Activated CD4-positive, alpha-beta memory T cell treated with anti-CD3 and anti-CD28 coated beads, Interleukin-2, amount 10 ng/mL, durations not matched to agents 7 days and 5 days (primary cell): Measurements from ENCODE around the gene GPC3. TPM values are rescaled to one million over a fixed set of nuclear protein-coding genes. Genes with fewer than 3 reads are reported as not detected.
"Not testable (repeated sequence)": the region's sequence is repeated elsewhere in the genome, so short reads cannot be mapped to it uniquely, and the experiment has no call there.

ENCODE experiments used
- CTCF ChIA-PET: fragments of 350-600 bp; sonication (Branson Sonifier 250); formaldehyde crosslinking; loops from one replicate; lab custom pipeline; 2021; ENCODE audit warnings: antibody characterized with exemption, inconsistent platforms; lab: Charles Lee
- POLR2A ChIA-PET: fragments of 350-600 bp; sonication (Branson Sonifier 250); formaldehyde crosslinking; loops from one replicate; lab custom pipeline; 2021; ENCODE audit warnings: antibody characterized with exemption; lab: Charles Lee
- DNase-seq: peaks from one replicate; pipeline ENCODE4 v3.0.0-alpha.2; 2020
- H3K27ac Mint-ChIP-seq: one replicate; pipeline ENCODE4 v1.8.0; 2021; ENCODE audit warnings: mild to moderate bottlenecking, mixed read lengths
- H3K27me3 Mint-ChIP-seq: one replicate; pipeline ENCODE4 v1.8.0; 2021; ENCODE audit warnings: mixed read lengths
- H3K36me3 Mint-ChIP-seq: one replicate; pipeline ENCODE4 v1.8.0; 2021; ENCODE audit warnings: low read depth, mixed read lengths
- H3K4me1 Mint-ChIP-seq: one replicate; pipeline ENCODE4 v1.8.0; 2021; ENCODE audit warnings: mixed read lengths
- H3K4me3 Mint-ChIP-seq: one replicate; pipeline ENCODE4 v1.8.0; 2021; ENCODE audit warnings: mild to moderate bottlenecking, mixed read lengths
- H3K9me3 Mint-ChIP-seq: one replicate; pipeline ENCODE4 v1.8.0; 2021; ENCODE audit warnings: mixed read lengths
- total RNA-seq, 2 experiments: library from RNA; stranded (reverse); gene quantifications; one replicate each; pipeline ENCODE4 v1.2.3, GENCODE V29; 2021

The GPC3 gene
- total RNA-seq, 2 experiments from 2014 or later, result 0.08 to 0.13 TPM

GRCh38 chrX:133526773-133527172 is 458.6 kb downstream of the GPC3 start:
- H3K36me3 Mint-ChIP-seq, POLR2A ChIA-PET, H3K4me3 Mint-ChIP-seq, DNase-seq, H3K4me1 Mint-ChIP-seq, H3K9me3 Mint-ChIP-seq, H3K27ac Mint-ChIP-seq, H3K27me3 Mint-ChIP-seq, CTCF ChIA-PET: not testable (repeated sequence)

GRCh38 chrX:133523526-133523925 is 461.9 kb downstream of the GPC3 start:
- POLR2A ChIA-PET, result no interaction called here
- Mint-ChIP-seq H3K27me3 (no peaks in the 10 kb centered on the region), H3K36me3 (no peaks in the 10 kb centered on the region), H3K9me3 (no peaks in the 10 kb centered on the region), H3K4me1 (no peaks in the 10 kb centered on the region), H3K4me3 (no peak overlapping the region), H3K27ac (no peak overlapping the region)
- no peak for DNase-seq
- CTCF ChIA-PET, result no interaction called here

- ChIA-PET CTCF (no interaction called here), POLR2A (no interaction called here)
- Mint-ChIP-seq H3K27me3 (no peaks in the 10 kb centered on the region), H3K36me3 (no peaks in the 10 kb centered on the region), H3K4me1 (no peaks in the 10 kb centered on the region), H3K27ac (no peak overlapping the region), H3K9me3 (no peaks in the 10 kb centered on the region), H3K4me3 (no peak overlapping the region)
- DNase-seq, result no peak
Measured at GRCh38 chrX:133523081-133523487, 462.3 kb downstream of the GPC3 start.

GRCh38 chrX:133516686-133517085 is 468.7 kb downstream of the GPC3 start:
- CTCF ChIA-PET, result no interaction called here
- H3K27me3 Mint-ChIP-seq, result no peaks in the 10 kb centered on the region
- H3K27ac Mint-ChIP-seq, result no peak overlapping the region

GRCh38 chrX:133514486-133514885 is 470.9 kb downstream of the GPC3 start:
- Mint-ChIP-seq H3K4me1 (no peaks in the 10 kb centered on the region), H3K9me3 (no peaks in the 10 kb centered on the region), H3K4me3 (no peak overlapping the region), H3K27me3 (no peaks in the 10 kb centered on the region), H3K36me3 (no peaks in the 10 kb centered on the region), H3K27ac (no peak overlapping the region)
- POLR2A ChIA-PET, result no interaction called here
- CTCF ChIA-PET, result no interaction called here
- DNase-seq, result no peak

More at GRCh38 chrX:133516686-133517085, 468.7 kb downstream of the GPC3 start:
- POLR2A ChIA-PET, result no interaction called here
- Mint-ChIP-seq H3K9me3 (no peaks in the 10 kb centered on the region), H3K4me1 (no peaks in the 10 kb centered on the region), H3K4me3 (no peak overlapping the region), H3K36me3 (no peaks in the 10 kb centered on the region)
- no peak for DNase-seq

GRCh38 chrX:133513123-133513522 is 472.3 kb downstream of the GPC3 start:
- H3K27me3 Mint-ChIP-seq, result no peaks in the 10 kb centered on the region
- no peaks in the 10 kb centered on the region for H3K4me1 Mint-ChIP-seq
- no peak for DNase-seq
- no peaks in the 10 kb centered on the region for H3K36me3 Mint-ChIP-seq
- H3K9me3 Mint-ChIP-seq, result no peaks in the 10 kb centered on the region
- H3K27ac Mint-ChIP-seq, result no peak overlapping the region
- POLR2A ChIA-PET, result no interaction called here
- H3K4me3 Mint-ChIP-seq, result no peak overlapping the region
- CTCF ChIA-PET, result no interaction called here

GRCh38 chrX:133511041-133511440 is 474.4 kb downstream of the GPC3 start:
- POLR2A ChIA-PET, result no interaction called here
- Mint-ChIP-seq H3K36me3 (no peaks in the 10 kb centered on the region), H3K9me3 (no peaks in the 10 kb centered on the region), H3K27me3 (no peaks in the 10 kb centered on the region), H3K4me3 (no peak overlapping the region), H3K27ac (no peak overlapping the region), H3K4me1 (no peaks in the 10 kb centered on the region)
- CTCF ChIA-PET, result no interaction called here
- DNase-seq, result no peak

- ChIA-PET POLR2A (no interaction called here), CTCF (no interaction called here)
- no peaks in the 10 kb centered on the region for H3K36me3 Mint-ChIP-seq
- no peak for DNase-seq
- no peaks in the 10 kb centered on the region for H3K9me3 Mint-ChIP-seq
- H3K27ac Mint-ChIP-seq, result no peak overlapping the region
- no peaks in the 10 kb centered on the region for H3K4me1 Mint-ChIP-seq
- H3K27me3 Mint-ChIP-seq, result no peaks in the 10 kb centered on the region
- no peak overlapping the region for H3K4me3 Mint-ChIP-seq
Measured at GRCh38 chrX:133497356-133497755, 488.0 kb downstream of the GPC3 start.

GRCh38 chrX:133495464-133496391 is 489.7 kb downstream of the GPC3 start:
- no peaks in the 10 kb centered on the region for H3K4me1 Mint-ChIP-seq
- H3K4me3 Mint-ChIP-seq, result no peak overlapping the region
- H3K27ac Mint-ChIP-seq, result no peak overlapping the region
- no peaks in the 10 kb centered on the region for H3K9me3 Mint-ChIP-seq
- ChIA-PET POLR2A (no interaction called here), CTCF (no interaction called here)
- H3K36me3 Mint-ChIP-seq, result no peaks in the 10 kb centered on the region
- no peaks in the 10 kb centered on the region for H3K27me3 Mint-ChIP-seq
- DNase-seq, result no peak

- ChIA-PET POLR2A (no interaction called here), CTCF (interaction anchor here (0.6 kb wide), 1 partner anchor 1310 kb away, joined by 5 read pairs; no protein-coding TSS in a partner anchor)
- H3K36me3 Mint-ChIP-seq, result no peaks in the 10 kb centered on the region
- H3K4me1 Mint-ChIP-seq, result no peaks in the 10 kb centered on the region
- H3K27ac Mint-ChIP-seq, result no peak overlapping the region
- no peak for DNase-seq
- H3K4me3 Mint-ChIP-seq, result no peak overlapping the region
- H3K9me3 Mint-ChIP-seq, result no peaks in the 10 kb centered on the region
- no peaks in the 10 kb centered on the region for H3K27me3 Mint-ChIP-seq
Measured at GRCh38 chrX:133493366-133493765, 492.0 kb downstream of the GPC3 start.

- no peak overlapping the region for H3K4me3 Mint-ChIP-seq
- H3K9me3 Mint-ChIP-seq, result no peaks in the 10 kb centered on the region
- no peaks in the 10 kb centered on the region for H3K27me3 Mint-ChIP-seq
- no peak overlapping the region for H3K27ac Mint-ChIP-seq
- ChIA-PET POLR2A (no interaction called here), CTCF (no interaction called here)
- H3K36me3 Mint-ChIP-seq, result no peaks in the 10 kb centered on the region
- no peak for DNase-seq
- no peaks in the 10 kb centered on the region for H3K4me1 Mint-ChIP-seq
Measured at GRCh38 chrX:133490955-133491354, 494.4 kb downstream of the GPC3 start.
